Non-pigmented ciliary epithelial cell (primary cell): Measurements from ENCODE around the gene MS4A4E.
"Not testable (repeated sequence)": the region's sequence is repeated elsewhere in the genome, so short reads cannot be mapped to it uniquely, and the experiment has no call there.

Source experiments
- DNase-seq: peaks from one replicate; pipeline ENCODE4 v3.0.0-alpha.2; 2010; ENCODE audit warnings: low read depth

MS4A4E gene

DNA sequence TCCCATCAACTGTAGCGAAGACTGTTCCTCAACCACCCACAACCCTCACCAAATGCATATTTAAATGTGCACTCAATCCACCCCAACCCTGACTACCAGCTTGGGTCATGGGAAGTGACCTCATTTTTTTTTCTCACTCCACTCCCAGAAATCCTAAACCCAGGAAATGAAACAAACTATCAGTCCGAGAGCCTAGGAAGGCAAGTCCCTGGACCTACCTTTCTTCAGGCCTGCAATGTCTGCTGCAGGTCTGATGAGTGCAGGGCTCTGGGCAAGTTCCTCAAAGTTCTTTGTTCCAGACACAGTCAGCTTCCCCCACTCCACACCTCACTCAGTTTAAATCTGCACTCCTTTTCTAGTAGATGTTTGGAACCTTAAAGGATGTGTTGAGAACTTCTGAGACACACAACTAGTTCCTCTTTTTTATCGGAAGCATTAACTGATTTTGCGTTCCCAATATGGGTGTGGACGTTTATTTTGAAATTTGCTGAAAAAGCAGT is at the start of gene MS4A4E:
TSS of gene MS4A4E (minus strand) at position 398 of the 500 bp plus-strand sequence. CDS start 13,082 bp downstream, outside the sequence.
- DNase-seq: no peak

DNA sequence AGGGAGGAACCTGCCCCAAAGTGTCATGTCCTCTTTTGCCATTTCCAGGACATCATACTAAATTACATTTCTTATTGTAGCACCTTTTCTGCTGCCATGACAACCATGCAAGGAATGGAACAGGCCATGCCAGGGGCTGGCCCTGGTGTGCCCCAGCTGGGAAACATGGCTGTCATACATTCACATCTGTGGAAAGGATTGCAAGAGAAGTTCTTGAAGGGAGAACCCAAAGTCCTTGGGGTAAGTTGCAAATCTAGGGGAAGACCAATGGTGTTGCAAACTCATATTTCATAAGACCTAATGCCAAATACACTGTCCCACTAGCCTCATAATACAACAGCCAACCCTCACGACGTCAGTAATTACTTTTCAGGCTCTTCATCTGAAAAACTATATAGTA is 49.2 kb upstream of the MS4A4E start:
- no peak for DNase-seq

DNA sequence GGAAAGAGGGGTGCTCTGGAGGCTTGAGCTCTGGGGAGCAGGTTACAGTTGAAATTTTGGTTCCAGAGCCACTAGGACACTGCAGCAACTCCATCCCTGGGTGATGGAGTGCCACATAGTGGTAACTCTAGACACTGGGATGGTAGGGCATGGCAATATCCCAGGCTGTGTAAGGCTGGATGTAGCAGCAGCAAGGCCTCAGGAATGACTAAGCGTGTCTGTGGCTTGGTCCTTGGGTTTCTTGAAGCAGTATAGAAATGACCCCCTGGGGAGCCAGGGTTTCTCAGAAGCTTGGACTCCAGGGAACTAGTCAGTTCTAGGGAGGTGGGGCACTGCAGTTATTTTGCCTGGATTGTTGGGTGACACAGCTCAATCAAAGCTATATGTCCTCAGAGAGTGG is 45.6 kb upstream of the MS4A4E start:
- DNase-seq: no peak

DNA sequence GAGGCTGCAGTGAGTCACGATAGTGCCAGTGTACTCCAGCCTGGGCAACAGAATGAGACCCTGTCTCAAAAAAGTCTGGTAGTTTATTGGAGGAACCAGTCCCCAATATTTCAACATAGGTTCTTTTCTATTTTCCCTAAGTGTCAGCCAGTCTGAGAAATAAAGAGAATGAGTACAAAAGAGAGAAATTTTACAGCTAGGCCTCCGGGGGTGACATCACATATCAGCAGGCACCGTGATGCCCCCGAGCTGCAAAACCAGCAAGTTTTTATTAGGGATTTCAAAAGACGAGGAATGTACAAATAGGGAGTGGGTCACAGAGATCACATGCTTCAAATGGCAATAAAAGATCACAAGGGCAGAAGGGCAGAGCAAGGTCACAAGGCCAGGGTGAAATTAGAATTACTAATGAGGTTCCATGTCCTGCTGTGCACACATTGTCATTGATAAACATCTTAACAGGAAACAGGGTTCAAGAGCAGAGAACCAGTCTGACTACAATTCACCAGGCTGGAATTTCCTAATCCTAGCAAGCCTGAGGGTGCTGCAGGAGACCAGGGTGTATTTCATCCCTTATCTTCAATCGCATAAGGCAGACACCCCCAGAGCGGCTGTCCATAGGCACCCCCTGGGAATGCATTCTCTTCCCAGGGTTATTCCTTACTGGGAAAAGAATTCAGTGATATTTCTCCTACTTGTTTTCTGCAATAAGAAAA is 42.6 kb upstream of the MS4A4E start:
- not testable (repeated sequence) for DNase-seq

DNA sequence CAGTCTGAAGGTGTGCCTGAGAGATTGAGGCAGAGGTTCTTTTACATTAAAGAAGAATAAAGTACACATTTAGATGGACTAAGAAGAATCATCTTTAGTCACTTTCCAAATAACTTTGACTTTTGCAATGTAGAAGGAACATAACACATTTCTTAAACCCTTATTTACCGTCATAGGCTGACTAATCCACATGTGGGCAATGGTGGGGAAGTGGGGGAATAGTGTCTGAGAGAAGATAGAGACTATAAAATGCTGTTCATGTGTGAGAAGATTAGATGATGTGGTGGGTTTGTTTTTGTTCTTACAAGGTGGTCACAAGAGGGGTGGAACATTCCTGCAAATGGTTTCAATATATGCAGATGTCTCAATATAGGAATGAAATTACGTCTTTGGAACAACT is 39.3 kb upstream of the MS4A4E start:
- no peak for DNase-seq

DNA sequence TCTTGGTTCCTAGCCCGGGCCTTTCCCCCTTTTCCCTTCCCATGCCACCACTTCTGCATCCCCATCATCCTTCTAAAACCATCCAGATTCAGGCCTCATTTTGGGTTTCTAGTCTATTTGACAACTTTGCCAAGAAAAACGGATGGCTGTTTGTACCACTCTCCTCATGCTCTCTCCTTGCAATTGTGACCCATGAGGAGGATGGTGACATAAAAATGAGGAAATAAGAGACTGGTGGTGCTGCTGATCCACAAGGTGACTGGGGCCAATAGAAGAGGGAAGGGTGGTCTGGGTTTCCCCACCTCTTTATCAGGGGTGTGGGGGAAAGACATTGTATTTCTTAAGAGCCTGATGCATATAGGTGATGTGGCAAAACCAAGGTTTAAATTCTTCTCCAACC is 38.5 kb upstream of the MS4A4E start:
- no peak for DNase-seq

DNA sequence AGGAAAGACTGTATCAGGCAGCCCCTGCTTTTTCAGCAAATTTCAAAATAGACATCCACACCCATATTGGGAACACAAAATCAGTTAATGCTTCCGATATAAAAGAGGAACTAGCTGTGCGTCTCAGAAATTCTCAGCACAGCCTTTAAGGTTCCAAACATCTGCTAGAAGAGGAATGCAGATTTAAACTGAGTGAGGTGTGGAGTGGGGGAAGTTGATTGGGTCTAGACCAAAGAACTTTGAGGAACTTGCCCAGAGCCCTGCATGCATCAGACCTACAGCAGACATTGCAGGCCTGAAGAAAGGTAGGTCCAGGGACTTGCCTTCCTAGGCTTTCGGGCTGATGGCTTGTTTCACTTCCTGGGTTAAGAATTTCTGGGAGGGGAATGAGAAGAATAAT is 37.5 kb upstream of the MS4A4E start, which contains the start of gene MS4A4A:
TSS of gene MS4A4A (plus strand) at position 255 of the 400 bp plus-strand sequence. CDS start at position 265, 10 bp downstream.
- no peak for DNase-seq

DNA sequence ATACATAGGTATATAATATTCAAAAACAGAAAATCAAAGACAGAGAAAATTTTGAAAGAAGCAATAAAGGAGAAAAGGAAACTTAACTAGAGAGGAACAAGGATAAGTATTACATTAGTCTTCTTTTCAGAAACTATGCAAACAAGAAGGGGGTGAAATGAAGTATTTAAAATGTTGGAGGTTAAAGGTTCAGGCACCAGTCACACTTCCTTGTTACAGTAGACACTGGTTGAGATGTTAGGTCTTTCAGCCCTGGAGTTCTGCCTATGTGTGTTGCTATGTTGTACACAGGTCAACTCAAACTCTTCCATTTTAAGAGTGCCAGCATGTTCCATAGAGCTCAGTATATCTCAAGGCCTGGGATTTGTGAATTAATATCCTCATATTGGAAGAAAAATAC is 31.5 kb upstream of the MS4A4E start:
- no peak for DNase-seq

DNA sequence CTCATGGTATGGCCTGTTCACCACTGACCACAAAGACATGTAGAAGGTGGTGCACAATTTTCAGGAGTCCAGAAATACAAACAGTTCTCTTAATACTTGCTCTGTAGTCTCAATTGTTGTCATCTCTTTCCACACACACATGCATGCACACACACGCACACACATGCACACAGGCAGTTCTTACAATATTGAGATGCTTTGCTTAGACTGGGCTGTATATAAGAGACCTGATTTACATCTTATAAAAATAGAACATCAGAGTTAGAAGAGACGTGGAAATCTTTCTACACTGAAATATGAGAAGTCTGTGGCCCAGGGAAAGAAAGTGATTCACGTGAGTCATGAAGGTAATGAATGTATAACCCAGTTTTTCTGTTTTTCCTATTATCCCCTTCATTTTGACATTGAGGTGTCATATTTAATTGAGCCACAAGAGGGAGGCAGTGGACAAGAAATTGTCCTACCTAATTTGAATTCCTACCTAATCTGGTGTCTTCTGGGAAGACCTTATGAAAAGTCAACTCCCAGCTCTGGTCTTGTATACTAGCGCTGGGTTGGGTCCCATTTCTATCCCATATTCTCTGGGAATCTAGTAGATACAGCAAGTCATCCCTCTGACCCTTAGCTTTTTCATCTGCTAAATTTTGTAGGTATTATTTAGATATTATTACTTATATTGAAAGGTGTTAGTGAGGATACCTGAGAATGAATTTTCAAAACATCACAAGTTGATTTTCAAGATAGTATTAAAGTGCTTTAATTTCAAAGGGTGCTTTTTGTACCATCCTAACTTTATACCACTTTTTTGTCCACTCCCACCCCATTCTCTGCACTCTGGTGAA is 22.7 kb upstream of the MS4A4E start:
- no peak for DNase-seq

DNA sequence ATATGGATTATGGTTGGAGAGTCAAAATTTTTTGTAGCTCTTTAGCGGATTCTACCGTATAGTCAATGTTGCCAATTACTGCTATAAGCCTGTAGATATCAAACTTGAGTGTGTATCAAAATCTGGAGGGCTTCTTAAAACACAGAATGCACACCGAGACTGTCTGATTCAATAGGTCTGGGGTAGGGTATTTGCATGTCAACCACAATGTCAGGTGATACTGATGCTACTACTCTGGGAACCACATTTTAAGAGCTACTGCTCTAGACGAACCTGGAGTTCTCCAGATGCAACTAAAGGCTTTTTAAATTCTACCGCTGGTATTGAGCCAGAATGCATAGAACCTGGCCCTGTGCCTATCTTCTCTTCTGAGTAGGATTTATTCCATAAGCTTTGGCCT is 21.7 kb upstream of the MS4A4E start:
- no peak for DNase-seq

DNA sequence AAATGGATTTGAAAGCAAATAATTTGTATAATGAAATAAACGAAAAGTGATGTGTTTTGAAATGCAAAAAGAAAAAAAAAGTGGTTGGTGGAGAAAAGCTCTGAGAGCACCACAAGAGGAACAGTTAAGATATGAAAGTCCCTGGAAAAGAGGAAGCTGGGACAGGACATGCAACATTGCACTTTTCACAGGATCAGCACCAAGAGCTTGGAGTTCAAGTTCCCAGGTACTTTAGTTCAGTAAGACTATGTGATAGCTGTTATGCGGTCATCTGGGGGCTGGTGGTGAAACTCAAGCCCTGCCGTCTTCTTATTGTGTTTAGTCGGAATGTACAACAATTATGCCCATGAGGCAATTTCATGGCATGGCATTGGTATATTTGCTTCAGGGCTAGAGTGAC is 20.5 kb upstream of the MS4A4E start:
- no peak for DNase-seq

DNA sequence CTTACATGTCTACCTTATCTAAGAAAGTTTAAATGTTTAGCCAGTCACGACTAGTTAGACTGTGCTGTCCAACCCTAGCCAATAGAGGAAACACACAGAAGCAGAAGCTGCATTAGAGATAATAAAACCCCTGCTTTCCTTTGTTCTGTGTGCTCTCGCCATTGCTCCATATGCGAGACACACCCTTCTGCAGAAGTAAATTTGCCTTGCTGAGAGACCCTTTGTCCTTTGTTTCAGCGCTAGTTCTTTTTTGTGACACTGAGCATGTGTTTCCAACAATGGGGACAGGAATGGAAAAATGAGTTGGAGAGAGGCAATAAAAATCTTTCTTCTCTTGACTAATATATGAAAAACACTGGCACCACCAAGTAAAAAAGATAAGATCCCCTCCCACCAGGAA is 18.1 kb upstream of the MS4A4E start:
- DNase-seq: no peak

DNA sequence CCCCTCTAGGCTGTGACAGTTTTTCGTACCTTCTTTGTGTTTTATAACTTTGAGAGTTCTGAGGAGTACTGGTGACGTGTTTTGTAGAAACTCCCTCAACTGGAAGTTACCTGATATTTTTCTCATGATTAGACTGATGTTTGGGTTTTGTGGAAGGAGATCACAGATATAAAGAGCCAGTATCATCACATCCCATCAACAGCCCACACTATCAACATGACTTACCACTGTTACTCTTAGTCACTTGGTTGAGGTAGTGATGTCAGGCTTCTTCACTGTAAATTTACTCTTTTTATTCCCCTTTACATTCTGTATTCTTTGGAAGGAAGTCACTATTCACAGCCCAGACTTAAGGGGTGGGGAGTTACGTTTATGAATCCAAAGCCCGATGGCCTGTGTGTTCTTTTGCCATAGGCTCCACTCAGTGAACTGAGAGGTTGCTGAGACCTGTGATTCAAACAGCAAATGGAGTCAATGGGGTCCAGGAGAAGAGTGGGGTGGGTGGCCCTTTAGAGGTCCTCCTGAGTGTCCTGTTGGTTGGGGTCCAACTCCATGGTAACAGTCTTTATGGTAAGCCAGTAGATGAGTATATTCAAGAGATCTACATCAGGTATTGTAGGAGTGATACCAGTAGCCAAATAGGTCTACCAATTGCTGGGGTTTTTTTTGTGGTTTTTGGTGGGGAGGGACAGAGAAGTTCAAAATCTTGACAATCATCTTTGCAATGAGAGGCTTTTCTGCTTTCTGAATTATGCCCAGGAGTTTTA is 15.2 kb upstream of the MS4A4E start:
- DNase-seq: no peak

DNA sequence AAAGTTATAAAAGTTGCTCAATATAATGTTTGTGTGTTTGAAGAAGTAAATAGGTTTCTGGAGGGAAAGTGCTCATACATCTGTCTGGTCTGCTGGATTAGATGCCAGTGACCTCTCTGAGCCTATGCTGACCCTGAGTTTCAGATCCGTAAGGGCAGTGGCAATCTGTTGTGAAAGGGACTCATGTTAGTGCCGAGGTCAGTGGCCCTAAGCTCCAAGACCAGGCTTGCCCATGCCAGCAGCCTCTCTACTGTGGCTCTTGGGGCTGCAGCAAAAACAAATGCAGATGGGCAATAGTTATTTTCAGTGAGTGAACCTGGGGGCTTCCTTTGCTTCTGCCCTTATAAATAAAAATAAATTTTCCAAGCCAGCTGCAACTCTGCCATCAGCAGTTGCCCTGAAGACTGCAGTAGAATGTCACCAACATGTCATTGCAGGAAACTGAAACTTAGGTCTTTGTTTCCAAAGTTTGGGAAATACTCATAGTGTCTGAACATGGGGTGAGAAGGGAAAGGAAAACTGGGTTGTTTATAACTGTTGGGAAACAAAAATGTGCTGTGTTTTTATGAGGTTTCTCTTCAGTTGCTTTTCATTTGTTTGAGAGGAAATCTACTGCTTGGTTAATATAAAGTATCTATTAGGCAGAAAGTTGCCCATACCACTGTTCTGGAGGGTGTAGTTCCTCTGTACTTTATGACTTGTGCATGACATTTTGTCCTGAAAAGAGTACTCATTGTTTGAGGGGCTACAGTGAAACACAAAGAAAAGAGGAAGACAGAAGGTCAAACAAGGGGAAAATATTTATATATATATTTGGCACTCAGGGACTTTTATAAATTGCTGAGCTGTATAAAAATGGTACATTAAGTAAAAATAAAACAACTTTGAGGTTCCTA is 9.5 kb upstream of the MS4A4E start:
- no peak for DNase-seq

DNA sequence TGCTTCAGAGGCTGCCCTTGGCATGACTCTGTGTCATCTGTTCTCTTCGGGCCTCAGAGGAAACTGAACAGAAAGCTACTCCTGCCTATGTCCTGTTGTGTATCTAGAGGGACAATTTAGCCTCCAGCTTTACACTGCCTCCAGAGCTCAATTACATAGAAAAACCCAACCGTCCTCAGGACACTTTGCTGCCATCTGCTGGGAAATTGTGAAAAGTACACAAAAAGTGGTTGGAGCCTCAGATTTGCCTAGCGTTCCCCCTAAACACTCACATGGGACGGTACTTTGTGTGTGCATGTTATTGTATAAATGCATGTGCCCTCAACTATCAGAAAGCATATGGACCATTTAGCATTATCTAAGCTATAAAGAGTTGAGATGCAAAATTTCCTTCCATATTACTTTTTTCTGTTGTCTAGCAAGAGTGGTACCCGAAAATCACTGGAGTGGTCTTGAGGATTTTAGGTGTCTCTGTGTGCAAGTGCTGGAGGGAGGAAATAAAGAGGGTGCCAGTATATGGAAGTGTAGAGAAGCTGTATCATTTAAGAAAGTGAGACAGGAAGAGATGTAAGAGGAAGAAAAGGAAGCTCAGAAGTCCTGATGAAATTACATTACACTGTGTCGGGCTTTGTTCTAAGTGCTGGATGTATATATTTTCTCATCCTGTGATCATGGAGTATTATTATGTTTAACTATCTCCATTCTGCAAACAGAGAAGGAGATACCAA is 8.7 kb upstream of the MS4A4E start:
- DNase-seq: peak; percentile 2

DNA sequence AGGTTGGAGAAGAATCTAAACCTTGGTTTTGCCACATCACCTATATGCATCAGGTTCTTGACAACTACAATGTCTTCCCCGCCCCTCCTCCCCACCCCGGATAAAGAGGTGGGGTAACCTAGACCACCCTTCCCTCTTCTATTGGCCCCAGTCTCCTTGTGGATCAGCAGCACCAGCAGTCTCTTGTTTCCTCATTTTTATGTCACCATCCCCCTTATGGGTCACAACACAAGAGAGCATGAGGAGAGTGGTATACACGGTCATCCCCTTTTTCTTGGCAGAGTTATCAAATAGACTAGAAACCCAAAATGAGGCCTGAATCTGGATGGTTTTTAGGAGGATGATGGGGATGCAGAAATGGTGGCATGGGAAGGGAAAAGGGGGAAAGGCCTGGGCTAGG is 1.2 kb downstream of the MS4A4E start:
- no peak for DNase-seq

DNA sequence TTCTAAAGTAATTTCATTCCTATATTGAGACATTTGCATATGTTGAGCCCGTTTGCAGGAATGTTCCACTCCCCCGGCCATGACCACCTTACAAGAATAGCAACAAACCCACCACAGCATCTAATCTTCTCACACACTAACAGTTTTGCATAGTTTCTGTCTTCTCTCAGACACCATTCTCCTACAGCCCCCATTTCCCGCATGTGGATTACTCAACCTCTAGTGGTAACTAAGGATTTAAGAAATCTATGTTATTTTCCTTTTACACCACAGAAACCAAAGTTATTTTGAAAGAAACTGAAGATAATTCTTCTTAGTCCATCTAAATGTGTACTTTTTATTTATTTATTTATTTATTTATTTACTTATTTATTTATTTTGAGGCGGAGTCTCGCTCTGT is 2.3 kb downstream of the MS4A4E start:
- no peak for DNase-seq

DNA sequence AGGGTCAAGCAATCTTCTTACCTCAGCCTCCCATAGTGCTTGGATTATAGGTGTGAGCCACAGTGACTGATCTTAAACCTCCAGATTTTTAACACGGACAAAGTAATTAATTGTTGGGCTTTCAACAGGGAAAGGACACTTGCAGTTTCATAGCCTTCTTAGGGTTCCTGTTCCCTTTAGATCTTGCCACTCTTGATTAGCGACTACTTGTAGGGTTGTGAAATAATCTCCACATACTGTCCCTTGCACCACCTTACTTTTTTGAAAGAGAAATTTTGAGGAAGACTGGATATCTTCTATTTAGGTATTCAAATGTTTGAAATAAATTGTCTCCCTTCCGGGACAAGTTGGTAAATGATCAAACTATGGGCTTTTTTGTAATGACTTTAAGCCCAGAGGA is 7.6 kb downstream of the MS4A4E start:
- no peak for DNase-seq

DNA sequence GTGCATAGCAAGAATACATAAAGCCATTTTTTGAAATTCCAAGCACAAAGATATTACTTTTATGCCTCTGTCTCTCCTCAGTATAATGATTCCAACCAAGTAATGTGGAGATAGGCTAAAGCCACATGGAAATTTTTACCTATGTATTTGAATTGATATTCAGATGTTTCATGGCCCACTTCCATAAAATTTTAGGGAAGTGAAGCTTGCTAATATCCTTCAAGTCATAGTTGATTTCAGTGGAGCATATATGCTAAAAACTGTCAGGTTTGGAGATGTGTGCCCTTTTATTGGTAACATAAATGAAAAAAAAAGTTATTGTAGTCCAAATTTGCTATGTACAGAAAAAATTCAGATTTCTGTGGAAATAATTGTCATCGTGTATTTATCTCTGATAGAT is 12.3 kb downstream of the MS4A4E start:
- DNase-seq: no peak

DNA sequence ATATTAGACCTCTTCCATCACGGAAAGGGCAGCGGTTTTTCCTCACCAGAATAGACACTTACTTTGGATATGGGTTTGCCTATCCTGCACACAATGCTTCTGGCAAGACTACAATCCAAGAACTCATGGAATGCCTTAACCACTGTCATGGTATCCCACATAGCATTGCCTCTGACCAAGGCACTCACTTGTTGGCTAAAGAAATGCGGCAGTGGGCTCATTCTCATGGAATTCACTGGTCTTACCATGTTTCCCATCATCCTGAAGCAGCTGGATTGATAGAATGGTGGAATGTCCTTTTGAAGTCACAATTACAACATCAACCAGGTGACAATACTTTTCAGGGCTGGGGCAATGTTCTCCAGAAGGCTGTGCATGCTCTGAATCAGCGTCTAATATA is 20.8 kb downstream of the MS4A4E start:
- no peak for DNase-seq

DNA sequence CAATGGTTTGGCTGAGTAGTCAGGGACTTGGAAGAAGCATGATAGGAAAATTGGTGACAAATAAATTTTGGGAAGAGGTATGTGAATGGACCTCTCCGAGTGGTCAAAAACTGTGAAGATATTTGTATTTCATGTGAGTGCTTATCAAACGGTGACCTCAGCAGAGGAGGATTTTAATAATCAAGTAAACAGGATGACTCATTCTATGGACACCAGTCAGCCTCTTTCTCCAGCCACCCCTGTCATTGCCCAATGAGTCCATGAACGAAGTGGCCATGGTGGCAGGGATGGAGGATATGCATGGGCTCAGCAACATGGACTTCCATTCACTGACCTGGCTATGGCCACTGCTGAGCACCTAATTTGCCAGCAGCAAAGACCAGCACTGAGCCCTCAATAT is 21.2 kb downstream of the MS4A4E start:
- no peak for DNase-seq
